Activated CD8-positive, alpha-beta T cell treated with anti-CD3 and anti-CD28 coated beads for 36 hours (primary cell): ENCODE results near the gene PRPF19. TPM values are rescaled to one million over a fixed set of nuclear protein-coding genes. Genes with fewer than 3 reads are reported as not detected.

ENCODE experiments used
- ATAC-seq: fragments of 200-7000 bp; cut with Tn5 transposase; one replicate; pipeline ENCODE4 v1.10.0; 2021; ENCODE audit warnings: mild to moderate bottlenecking, moderate library complexity
- CTCF ChIA-PET: fragments of 350-600 bp; sonication (Branson Sonifier 250); formaldehyde crosslinking; loops from one replicate; lab custom pipeline; 2021; ENCODE audit warnings: antibody characterized with exemption; lab: Charles Lee
- POLR2A ChIA-PET: fragments of 350-600 bp; sonication (Branson Sonifier 250); formaldehyde crosslinking; loops from one replicate; lab custom pipeline; 2021; ENCODE audit warnings: antibody characterized with exemption; lab: Charles Lee
- DNase-seq: peaks from one replicate; pipeline ENCODE4 v3.0.0-alpha.2; 2020
- H3K27ac Mint-ChIP-seq: one replicate; pipeline ENCODE4 v1.8.0; 2021; ENCODE audit warnings: mild to moderate bottlenecking, mixed read lengths
- H3K27me3 Mint-ChIP-seq: one replicate; pipeline ENCODE4 v1.8.0; 2021; ENCODE audit warnings: mixed read lengths
- H3K36me3 Mint-ChIP-seq: one replicate; pipeline ENCODE4 v1.8.0; 2021; ENCODE audit warnings: low read depth, mixed read lengths
- H3K4me1 Mint-ChIP-seq: one replicate; pipeline ENCODE4 v1.8.0; 2021; ENCODE audit warnings: low read depth, mixed read lengths
- H3K4me3 Mint-ChIP-seq: one replicate; pipeline ENCODE4 v1.8.0; 2021; ENCODE audit warnings: mild to moderate bottlenecking, moderate library complexity, mixed read lengths
- H3K9me3 Mint-ChIP-seq: one replicate; pipeline ENCODE4 v1.8.0; 2021; ENCODE audit warnings: mixed read lengths
- intact Hi-C: fragments of 100-400 bp; cut with micrococcal nuclease; formaldehyde crosslinking; loops from one replicate; pipeline ENCODE4 v1.10.0; 2022
- total RNA-seq, 2 experiments: library from RNA; stranded (reverse); gene quantifications; one replicate each; pipeline ENCODE4 v1.2.3, GENCODE V29; 2021
- TF ChIP-seq, protein P1 (sequence below): fragments of 200-600 bp; IDR thresholded peaks from one replicate; pipeline ENCODE4 v1.8.0; 2022; ENCODE audit warnings: antibody characterized with exemption, mild to moderate bottlenecking

The PRPF19 gene
- total RNA-seq, 2 experiments from 2014 or later, result 142 to 150 TPM

DNA sequence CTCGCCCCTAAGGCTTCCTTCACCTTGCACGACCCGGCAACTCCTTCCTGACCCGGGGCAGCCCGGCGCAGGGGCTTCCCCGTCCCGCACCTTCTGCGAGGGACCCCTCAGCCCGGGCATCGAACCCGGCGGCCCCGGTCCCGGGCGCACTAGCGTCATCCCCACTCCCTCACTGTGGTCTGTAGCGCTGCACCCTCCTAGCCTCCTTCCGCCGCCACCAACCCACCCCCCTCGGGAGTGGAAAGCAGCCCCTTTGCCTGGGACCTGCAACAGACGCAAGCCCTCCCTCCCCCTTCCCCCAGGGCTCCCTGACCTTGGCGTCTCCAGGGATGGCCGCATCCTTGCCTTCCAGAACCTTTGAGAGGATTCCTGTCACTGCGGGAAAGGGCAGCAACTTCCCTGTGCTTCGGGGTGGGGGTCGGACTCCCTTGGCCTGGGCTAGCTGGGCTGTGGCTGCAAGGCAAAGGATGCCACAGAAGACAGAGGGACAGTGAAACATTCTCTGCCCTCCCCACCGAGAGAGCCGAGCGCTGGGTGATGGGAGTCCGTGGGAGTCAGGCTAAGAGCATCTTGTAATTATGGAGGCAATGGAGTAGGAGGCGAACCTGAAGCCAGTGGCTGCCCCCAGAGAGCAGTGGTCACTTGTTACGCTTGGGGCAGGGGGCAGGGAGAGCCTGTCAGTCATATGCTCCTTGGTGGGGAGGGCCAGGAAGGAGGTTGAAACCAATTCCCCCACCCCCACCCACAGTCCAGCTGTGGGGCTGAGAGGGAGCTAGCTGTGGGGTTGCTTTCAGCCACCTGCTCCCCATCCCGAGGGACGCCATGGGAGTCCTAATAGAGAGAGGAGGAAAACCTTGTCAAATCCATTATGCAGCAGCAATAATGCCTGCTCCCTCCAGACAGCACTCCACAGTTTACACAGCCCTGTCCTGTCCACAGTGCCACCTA is 18.8 kb upstream of the PRPF19 start:
- TF ChIP-seq, protein P1, sequence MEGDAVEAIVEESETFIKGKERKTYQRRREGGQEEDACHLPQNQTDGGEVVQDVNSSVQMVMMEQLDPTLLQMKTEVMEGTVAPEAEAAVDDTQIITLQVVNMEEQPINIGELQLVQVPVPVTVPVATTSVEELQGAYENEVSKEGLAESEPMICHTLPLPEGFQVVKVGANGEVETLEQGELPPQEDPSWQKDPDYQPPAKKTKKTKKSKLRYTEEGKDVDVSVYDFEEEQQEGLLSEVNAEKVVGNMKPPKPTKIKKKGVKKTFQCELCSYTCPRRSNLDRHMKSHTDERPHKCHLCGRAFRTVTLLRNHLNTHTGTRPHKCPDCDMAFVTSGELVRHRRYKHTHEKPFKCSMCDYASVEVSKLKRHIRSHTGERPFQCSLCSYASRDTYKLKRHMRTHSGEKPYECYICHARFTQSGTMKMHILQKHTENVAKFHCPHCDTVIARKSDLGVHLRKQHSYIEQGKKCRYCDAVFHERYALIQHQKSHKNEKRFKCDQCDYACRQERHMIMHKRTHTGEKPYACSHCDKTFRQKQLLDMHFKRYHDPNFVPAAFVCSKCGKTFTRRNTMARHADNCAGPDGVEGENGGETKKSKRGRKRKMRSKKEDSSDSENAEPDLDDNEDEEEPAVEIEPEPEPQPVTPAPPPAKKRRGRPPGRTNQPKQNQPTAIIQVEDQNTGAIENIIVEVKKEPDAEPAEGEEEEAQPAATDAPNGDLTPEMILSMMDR, result no peak
- Mint-ChIP-seq H3K4me3 (peak overlapping the region; percentile 54), H3K27me3 (peaks cover 11% of the 10 kb centered on the region), H3K27ac (no peak overlapping the region), H3K4me1 (peaks cover 20% of the 10 kb centered on the region), H3K9me3 (no peaks in the 10 kb centered on the region), H3K36me3 (peaks cover 27% of the 10 kb centered on the region)
- intact Hi-C loops, result no loop called here
- ChIA-PET CTCF (no interaction called here), POLR2A (interaction anchor here (1.7 kb wide), 1 partner anchor 20 kb away, joined by 9 read pairs; the partner anchor contains the start of gene PRPF19)
- ATAC-seq, result peak; percentile 34
- DNase-seq, result no peak

DNA sequence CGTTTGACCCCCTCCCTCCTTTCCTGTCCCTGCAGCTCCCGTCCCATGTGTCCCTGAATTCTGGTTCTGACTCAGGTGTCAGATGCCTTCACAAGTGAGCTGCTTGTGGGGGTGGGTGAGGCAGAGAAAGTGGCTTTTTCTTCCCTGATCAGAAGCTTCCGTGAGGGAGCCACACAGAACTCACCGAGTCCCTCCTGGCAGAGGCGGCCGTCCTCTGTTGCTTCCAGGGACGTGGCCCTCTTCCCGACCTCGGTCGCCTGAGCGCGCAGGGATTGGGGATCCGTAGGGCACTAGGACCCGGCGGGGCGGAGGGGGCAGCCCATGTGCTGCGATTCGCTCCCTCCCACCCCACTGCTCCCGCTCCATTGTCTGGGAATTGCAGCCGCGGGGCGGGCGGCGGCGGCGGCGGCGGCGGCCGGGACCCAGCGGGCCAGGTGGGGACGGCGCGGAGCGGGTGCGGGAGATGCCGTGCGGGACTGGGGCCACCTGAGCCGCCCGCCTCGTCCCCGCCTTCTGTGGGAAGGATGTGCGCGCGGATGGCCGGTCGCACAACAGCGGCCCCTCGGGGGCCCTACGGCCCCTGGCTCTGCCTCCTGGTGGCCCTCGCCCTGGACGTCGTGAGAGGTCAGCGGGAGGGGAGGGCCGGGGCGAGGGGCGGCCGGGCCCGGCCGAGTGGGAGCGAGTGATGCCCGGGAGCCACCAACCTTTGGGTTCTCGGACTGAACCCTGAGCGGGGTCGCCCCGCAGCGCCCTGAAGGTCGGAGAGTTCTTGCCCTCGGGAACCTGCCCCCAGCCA is 17.9 kb upstream of the PRPF19 start, which contains the start of gene TMEM132A:
Gene TMEM132A, plus strand, starts transcription at position 351 of the 796 bp plus-strand sequence. Its CDS starts 174 bp downstream, at position 525.
- TF ChIP-seq, protein P1, result no peak
- ChIA-PET POLR2A (interaction anchor here (0.8 to 1.7 kb wide), 5 partner anchors 8 to 19 kb away, joined by 3 to 9 read pairs (median 5); partner anchors contain the start of gene PRPF19), CTCF (interaction anchor here (1.1 to 1.4 kb wide), 2 partner anchors 9 to 91 kb away, joined by 3 to 7 read pairs; no protein-coding TSS in a partner anchor)
- H3K27me3 Mint-ChIP-seq, result peaks cover 9% of the 10 kb centered on the region
- intact Hi-C loops, result no loop called here
- no peak within 1 kb of the TSS for H3K27ac Mint-ChIP-seq
- peaks cover 27% of the 10 kb centered on the region for H3K4me1 Mint-ChIP-seq
- no peak for DNase-seq
- peak; percentile 34 for ATAC-seq
- H3K4me3 Mint-ChIP-seq, result peak within 1 kb of the TSS; percentile 54
- H3K9me3 Mint-ChIP-seq, result no peaks in the 10 kb centered on the region
- peaks cover 36% of the 10 kb centered on the region for H3K36me3 Mint-ChIP-seq

DNA sequence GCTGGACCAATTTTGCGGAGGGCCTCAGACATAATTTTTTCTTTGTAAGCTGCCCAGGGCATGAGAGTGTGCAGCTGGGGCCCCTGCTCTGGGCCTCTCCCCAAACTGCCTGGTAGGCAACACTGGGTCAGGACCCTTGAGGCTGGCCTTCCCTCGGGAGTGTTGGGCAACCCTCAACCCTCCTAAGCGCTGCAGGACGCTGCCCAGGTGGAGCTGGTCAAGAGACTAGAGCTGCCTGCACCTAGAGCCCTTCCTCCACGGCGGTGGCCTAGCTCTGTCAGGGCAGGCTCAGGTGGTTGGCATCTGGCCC is 17.4 kb upstream of the PRPF19 start:
- H3K9me3 Mint-ChIP-seq, result no peaks in the 10 kb centered on the region
- H3K4me3 Mint-ChIP-seq, result peak overlapping the region; percentile 48
- TF ChIP-seq, protein P1, result no peak
- DNase-seq (no peak), ATAC-seq (peak; percentile 10)
- intact Hi-C loops, result no loop called here
- CTCF ChIA-PET, result interaction anchor here (1.1 to 1.4 kb wide), 2 partner anchors 9 to 90 kb away, joined by 3 to 7 read pairs; no protein-coding TSS in a partner anchor
- H3K27ac Mint-ChIP-seq, result no peak overlapping the region
- peaks cover 9% of the 10 kb centered on the region for H3K27me3 Mint-ChIP-seq
- peaks cover 33% of the 10 kb centered on the region for H3K4me1 Mint-ChIP-seq
- H3K36me3 Mint-ChIP-seq, result peaks cover 37% of the 10 kb centered on the region
- POLR2A ChIA-PET, result interaction anchor here (0.8 to 1.7 kb wide), 5 partner anchors 8 to 18 kb away, joined by 3 to 9 read pairs (median 5); partner anchors contain the start of gene PRPF19

DNA sequence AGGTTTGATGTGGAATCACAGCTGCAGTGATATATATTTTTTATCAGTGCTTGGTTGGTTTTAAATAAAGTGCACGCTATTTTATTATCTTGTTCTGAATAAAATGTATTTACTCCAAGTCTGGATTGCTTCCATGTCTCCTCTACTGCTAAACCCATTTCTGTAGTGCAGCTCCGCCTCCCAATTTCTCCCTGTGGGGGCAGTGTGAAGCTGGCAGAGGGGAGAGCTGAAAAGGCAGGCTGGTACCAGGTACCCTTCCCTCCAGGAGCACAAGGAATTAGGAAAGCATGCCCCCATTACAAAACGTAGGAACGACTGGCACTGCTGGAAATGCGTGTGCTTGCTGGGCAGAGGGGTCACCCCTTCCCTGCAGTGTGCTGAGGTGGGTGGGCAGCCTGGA is 16.9 kb upstream of the PRPF19 start:
- H3K27ac Mint-ChIP-seq, result no peak overlapping the region
- no peak overlapping the region for H3K4me3 Mint-ChIP-seq
- peaks cover 37% of the 10 kb centered on the region for H3K4me1 Mint-ChIP-seq
- TF ChIP-seq, protein P1, result no peak
- ATAC-seq (no peak), DNase-seq (no peak)
- H3K36me3 Mint-ChIP-seq, result peaks cover 37% of the 10 kb centered on the region
- peaks cover 9% of the 10 kb centered on the region for H3K27me3 Mint-ChIP-seq
- intact Hi-C loops, result no loop called here
- H3K9me3 Mint-ChIP-seq, result no peaks in the 10 kb centered on the region
- ChIA-PET CTCF (interaction anchor here (1.1 to 1.4 kb wide), 2 partner anchors 8 to 90 kb away, joined by 3 to 7 read pairs; no protein-coding TSS in a partner anchor), POLR2A (interaction anchor here (0.8 to 1.7 kb wide), 5 partner anchors 7 to 18 kb away, joined by 3 to 9 read pairs (median 5); partner anchors contain the start of gene PRPF19)
